ENCODE results near the gene STUM.

STUM gene

GRCh38 chr1:226649780-226650179 lies 101.2 kb downstream of the STUM start:
- in situ Hi-C loops (cut with MboI; ENCODE audit: low sequenced_read_pairs): no loop called here

DNA sequence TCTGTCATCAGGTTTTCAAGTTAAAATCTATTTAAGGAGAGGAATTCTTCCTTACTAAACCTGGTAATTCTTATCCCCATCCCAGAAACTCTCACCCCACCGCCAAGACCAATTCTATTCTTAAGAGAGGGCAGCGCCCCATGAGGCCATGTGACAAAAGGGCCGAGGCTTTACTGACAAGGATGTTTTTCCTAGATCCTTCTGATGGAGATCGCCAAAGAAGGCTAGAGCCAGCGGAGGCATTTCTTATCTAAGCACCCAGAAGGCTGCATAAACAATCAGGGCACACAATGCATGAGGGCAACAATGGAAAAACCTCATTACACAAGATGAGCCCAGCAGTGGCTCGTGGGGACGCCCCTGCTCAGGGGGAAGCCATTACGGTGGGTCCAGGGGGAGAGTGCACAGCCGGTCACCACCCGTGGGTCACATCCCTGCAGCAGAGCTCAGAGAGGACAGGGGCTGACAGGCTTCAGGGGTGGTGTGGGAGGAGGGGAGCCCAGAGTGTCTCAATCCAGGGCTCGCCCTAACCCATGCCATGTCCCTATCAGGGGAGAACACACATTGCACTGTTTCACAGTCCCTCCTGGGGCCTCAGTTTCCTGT lies 101.8 kb downstream of the STUM start:
- in situ Hi-C loops (cut with MboI; ENCODE audit: low sequenced_read_pairs): no loop called here

GRCh38 chr1:226651041-226651731 lies 102.6 kb downstream of the STUM start:
- in situ Hi-C loops (cut with MboI; ENCODE audit: low sequenced_read_pairs): no loop called here

DNA sequence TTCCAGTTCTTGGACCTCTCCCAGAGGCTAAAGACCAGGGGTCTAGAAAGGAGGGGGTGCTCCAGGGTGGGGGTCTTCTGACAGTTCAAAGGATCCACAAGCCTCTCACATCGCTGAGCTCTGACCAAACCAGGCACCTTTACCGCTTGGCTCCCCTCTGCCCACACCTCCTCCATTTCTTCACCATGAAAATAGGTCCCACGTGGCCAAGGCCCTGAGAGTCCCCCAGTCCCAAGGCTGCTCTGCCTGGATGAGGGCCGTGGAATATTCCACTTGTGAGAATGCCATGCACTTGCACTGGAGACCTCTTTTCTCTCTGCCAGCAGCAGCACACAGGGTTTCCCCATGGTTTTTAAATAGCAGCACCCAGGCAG lies 103.2 kb downstream of the STUM start:
- in situ Hi-C loops (cut with MboI; ENCODE audit: low sequenced_read_pairs): no loop called here

DNA sequence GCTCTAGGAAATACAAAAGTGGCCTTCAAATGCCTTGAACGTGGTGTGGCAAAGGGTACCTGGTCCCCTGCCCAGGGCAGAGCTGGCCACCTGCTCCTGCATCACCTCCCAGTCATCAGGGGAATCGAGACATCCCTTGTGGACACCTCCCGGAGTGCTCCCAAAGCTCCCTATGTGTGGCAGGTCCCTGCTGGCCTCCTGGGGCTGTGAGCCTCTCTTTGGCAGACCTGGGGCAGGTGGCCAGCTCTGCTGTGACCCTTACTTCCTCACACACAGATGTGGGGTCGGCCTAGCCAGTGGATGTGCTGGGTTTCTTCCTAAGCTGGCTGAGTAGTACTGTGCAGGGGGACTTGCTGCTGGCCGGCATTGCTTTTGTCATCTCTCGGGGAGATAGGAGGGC lies 104.0 kb downstream of the STUM start:
- in situ Hi-C loops (cut with MboI; ENCODE audit: low sequenced_read_pairs): no loop called here

- in situ Hi-C loops (cut with MboI; ENCODE audit: low sequenced_read_pairs): no loop called here
Measured at GRCh38 chr1:226653311-226653921, 104.9 kb downstream of the STUM start.

DNA sequence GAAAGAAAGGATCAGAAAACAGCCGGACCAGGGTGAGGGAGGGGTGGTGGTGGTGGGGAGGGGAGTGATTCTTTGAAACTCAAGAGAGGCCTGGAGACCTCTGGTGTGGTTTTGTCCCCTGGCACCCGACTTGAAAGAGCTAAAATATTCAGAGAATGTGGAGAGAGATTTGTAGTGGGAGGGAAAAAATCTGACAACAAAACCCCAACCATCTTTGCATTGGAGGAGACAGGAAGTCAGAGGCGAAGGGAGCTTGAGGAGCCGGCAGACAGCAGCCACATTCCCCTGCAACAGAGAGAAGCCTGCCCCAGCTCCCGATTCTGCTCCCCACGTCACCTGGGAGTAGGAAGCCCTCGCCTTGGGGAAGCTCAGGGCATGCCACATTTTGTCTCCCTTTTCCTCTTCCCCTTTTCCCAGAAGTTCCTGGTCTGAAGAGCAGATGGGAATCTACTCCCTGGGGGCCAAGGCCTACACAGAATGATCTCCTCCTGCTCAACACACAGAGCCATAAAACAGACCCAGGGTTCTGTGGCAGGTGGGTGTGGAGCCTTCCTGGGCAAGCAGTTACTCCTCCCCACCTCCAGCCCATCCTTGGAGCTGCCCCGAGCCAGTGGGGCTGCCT lies 105.6 kb downstream of the STUM start:
- in situ Hi-C loops (cut with MboI; ENCODE audit: low sequenced_read_pairs): no loop called here

DNA sequence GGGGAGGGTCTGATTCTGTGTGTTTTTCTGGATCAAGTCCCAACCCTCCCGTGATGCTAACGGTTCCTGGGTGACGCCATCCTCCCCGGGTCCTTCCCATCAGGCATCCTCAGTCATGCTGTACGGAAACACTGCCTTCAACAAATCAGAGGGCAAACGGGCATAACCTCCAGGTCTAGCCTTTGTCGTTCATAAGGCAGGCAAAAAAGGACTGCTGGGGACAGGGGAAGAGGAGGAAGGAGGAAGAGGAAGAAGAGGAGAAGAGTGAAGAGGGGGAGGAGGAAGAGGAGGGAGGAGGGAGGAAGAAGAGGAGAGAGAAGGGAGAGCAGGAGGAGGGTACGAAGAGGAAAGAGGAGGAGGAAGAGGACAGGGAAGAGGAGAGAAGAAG lies 106.1 kb downstream of the STUM start:
- in situ Hi-C loops (cut with MboI; ENCODE audit: low sequenced_read_pairs): no loop called here

DNA sequence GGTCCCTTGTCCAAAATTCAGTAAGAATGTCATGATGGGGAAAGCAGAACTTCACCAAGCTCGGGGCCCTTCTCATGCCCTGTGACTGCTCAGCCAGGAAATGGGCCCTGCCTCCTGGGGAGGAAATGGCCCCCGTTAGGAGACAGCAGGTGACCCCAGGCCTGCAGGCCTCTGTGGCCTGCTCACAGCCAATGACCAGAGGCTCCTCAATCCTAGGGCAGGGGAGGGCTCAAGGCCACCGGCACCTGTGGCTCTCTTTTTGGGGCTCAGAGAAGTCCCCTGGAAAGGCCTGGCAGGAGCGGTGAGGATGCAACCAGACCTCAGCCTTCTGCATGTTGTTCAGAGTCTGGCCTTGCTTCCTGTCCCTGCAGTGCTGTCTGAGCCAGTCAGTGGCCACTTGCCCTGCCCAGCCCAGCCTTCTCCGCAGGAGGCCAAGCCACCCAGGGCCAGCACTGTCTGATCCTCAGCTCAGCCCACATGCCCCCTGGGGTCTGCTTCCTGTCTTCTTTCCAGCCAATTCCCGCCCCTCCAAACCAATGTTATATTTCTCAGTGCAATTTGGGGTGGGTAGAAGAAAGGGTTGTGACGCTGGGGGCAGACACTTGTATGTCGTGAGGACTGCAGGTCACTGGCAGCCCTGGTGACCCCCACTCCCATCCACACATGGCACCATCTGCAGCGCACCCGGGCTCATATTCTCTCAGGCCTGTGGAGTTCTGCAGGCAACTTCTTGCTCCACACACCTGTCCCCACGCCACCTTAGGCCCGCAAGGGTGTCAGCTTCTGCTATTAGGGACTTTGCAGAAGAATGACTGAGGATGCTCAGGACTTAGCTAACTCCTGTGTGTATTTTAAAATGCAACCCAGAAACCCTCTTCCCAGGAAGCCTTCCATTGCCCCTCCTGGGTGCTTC lies 106.9 kb downstream of the STUM start:
- in situ Hi-C loops (cut with MboI; ENCODE audit: low sequenced_read_pairs): no loop called here

DNA sequence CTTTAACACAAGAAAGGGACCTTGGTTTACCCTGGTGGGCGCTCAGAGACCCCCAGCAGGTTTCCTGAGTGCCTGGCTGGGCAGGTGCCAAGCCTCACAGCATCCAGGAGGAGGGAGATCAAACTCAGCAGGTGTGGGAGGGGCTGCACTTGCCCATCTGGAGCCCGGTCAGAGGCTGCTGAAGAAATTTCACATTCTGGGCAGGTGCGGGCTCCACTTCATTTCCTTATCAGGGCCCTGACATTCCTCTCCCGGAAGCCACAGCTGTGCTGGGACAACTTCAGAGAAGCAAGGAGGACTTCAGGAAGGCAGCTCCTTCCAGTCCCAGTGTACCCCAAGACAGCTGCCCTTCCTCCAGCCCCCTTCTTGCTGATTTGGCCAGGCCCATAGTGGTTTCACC lies 107.6 kb downstream of the STUM start:
- in situ Hi-C loops (cut with MboI; ENCODE audit: low sequenced_read_pairs): no loop called here

DNA sequence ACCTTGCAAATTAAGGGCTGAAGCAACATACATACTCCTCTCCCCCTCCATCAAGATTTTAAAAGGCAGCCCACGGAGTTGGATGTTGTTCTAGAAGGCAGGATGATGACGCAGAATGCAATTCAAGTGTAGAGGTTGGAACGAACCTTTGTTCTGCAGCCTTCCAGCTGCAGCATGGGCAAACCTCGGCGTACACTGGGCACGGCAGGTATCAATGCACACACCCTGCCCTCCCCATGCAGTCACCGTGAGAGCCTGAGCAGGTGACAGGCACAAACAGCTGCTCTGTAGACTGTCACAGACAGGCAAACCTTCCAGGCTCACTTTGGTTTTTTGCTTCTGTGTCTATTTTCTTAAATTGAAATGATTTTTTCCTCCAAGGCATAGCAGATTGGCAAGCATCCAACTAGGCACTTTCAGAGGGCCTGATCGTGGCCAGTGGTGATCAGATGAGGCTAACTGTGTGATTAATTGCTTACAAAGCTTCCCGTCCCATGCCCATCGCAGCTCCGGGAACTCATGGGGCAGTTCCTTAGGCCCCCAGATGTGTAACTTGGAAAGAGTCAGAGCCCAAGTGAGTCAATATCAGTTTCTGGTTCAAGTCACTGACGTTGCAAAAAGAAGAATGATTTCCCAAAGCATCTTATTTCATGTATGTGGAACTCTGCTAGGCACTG lies 108.2 kb downstream of the STUM start:
- in situ Hi-C loops (cut with MboI; ENCODE audit: low sequenced_read_pairs): no loop called here

- in situ Hi-C loops (cut with MboI; ENCODE audit: low sequenced_read_pairs): no loop called here
Measured at GRCh38 chr1:226657895-226658545, 109.5 kb downstream of the STUM start.

DNA sequence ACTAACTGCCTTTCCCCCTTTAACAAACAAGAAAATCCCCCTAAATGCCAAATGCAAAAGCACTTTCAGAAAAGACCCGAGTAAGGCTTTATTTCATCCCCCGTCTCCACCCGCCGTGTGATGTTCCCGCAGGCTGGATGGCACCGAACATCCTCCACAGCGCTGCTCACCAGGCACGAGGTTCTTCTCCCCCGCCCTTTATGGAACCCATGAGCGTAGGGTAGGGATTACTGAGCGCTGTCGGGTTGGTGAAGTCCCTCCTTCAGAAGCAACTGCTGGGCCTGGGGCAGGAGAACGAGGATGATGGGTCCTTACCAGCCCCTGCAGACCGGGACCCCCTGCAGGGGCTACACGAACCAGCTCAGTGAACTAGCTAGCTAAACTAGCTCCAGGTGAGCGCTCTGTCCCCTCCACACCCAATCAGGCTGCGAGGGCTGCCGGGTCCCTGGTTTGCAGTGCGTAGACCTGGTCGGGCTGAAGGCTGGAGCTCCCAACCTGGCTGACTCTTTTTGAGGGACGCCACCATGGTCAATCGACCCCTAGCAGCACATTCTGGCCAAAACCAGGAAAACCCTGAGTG lies 110.1 kb downstream of the STUM start:
- in situ Hi-C loops (cut with MboI; ENCODE audit: low sequenced_read_pairs): no loop called here

Measured in HL-60/S4 treated with phorbol 12-myristate 13-acetate at 8.2 ng/mL for 4 days and 3 days (cell line).